ENCODE measurements around the gene ATOSB. TPM values are rescaled to one million over a fixed set of nuclear protein-coding genes. Genes with fewer than 3 reads are reported as not detected.

Gene ATOSB
- total and polyA plus RNA-seq, 2 of the 8 experiments (the other 6 are each of a cell fraction or from before 2014, with no cell fraction given): 6.9 to 10.4 TPM

DNA sequence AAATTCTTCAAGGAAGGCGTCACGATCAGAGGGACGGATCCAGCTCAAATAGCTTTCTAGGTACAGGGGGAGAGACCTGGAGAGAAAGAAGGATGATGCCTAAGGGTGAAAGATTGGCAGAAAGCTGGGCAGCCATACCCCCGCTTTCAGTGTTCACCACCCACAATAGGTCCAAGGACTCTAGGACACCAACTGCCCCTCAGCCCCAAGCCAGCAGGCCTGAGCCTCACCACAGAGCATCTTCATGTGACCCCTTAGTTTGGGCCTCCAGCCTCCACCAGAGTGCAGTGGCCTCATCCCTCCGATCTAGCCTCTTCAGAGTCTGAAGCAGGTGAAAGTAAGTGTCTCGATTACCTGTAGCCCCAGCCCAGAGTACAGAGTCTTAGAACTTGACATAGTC, 41.5 kb downstream of the ATOSB start (continued):
- TF ChIP-seq, protein P1, sequence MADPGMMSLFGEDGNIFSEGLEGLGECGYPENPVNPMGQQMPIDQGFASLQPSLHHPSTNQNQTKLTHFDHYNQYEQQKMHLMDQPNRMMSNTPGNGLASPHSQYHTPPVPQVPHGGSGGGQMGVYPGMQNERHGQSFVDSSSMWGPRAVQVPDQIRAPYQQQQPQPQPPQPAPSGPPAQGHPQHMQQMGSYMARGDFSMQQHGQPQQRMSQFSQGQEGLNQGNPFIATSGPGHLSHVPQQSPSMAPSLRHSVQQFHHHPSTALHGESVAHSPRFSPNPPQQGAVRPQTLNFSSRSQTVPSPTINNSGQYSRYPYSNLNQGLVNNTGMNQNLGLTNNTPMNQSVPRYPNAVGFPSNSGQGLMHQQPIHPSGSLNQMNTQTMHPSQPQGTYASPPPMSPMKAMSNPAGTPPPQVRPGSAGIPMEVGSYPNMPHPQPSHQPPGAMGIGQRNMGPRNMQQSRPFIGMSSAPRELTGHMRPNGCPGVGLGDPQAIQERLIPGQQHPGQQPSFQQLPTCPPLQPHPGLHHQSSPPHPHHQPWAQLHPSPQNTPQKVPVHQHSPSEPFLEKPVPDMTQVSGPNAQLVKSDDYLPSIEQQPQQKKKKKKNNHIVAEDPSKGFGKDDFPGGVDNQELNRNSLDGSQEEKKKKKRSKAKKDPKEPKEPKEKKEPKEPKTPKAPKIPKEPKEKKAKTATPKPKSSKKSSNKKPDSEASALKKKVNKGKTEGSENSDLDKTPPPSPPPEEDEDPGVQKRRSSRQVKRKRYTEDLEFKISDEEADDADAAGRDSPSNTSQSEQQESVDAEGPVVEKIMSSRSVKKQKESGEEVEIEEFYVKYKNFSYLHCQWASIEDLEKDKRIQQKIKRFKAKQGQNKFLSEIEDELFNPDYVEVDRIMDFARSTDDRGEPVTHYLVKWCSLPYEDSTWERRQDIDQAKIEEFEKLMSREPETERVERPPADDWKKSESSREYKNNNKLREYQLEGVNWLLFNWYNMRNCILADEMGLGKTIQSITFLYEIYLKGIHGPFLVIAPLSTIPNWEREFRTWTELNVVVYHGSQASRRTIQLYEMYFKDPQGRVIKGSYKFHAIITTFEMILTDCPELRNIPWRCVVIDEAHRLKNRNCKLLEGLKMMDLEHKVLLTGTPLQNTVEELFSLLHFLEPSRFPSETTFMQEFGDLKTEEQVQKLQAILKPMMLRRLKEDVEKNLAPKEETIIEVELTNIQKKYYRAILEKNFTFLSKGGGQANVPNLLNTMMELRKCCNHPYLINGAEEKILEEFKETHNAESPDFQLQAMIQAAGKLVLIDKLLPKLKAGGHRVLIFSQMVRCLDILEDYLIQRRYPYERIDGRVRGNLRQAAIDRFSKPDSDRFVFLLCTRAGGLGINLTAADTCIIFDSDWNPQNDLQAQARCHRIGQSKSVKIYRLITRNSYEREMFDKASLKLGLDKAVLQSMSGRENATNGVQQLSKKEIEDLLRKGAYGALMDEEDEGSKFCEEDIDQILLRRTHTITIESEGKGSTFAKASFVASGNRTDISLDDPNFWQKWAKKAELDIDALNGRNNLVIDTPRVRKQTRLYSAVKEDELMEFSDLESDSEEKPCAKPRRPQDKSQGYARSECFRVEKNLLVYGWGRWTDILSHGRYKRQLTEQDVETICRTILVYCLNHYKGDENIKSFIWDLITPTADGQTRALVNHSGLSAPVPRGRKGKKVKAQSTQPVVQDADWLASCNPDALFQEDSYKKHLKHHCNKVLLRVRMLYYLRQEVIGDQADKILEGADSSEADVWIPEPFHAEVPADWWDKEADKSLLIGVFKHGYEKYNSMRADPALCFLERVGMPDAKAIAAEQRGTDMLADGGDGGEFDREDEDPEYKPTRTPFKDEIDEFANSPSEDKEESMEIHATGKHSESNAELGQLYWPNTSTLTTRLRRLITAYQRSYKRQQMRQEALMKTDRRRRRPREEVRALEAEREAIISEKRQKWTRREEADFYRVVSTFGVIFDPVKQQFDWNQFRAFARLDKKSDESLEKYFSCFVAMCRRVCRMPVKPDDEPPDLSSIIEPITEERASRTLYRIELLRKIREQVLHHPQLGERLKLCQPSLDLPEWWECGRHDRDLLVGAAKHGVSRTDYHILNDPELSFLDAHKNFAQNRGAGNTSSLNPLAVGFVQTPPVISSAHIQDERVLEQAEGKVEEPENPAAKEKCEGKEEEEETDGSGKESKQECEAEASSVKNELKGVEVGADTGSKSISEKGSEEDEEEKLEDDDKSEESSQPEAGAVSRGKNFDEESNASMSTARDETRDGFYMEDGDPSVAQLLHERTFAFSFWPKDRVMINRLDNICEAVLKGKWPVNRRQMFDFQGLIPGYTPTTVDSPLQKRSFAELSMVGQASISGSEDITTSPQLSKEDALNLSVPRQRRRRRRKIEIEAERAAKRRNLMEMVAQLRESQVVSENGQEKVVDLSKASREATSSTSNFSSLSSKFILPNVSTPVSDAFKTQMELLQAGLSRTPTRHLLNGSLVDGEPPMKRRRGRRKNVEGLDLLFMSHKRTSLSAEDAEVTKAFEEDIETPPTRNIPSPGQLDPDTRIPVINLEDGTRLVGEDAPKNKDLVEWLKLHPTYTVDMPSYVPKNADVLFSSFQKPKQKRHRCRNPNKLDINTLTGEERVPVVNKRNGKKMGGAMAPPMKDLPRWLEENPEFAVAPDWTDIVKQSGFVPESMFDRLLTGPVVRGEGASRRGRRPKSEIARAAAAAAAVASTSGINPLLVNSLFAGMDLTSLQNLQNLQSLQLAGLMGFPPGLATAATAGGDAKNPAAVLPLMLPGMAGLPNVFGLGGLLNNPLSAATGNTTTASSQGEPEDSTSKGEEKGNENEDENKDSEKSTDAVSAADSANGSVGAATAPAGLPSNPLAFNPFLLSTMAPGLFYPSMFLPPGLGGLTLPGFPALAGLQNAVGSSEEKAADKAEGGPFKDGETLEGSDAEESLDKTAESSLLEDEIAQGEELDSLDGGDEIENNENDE (IDR thresholded peaks at IDR 0.05; ENCODE audit: insufficient replicate concordance, low read length): no peak
- no peak for TF ChIP-seq TEAD4 (IDR thresholded peaks at IDR 0.05; ENCODE audit: low read depth, low read length)
- TF ChIP-seq KDM5A (IDR thresholded peaks at IDR 0.05; ENCODE audit: low read length): no peak
- no peak for TF ChIP-seq EP300 (IDR thresholded peaks at IDR 0.05; ENCODE audit: borderline replicate concordance in 1 of 2, low read depth in 2 of 2, low read length in 2 of 2)
- TF ChIP-seq, protein P2, sequence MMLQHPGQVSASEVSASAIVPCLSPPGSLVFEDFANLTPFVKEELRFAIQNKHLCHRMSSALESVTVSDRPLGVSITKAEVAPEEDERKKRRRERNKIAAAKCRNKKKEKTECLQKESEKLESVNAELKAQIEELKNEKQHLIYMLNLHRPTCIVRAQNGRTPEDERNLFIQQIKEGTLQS (IDR thresholded peaks at IDR 0.05; ENCODE audit: insufficient read depth, low read depth, low read length): no peak
- no peak for TF ChIP-seq BACH1 (IDR thresholded peaks at IDR 0.05; ENCODE audit: low read length)
- no peak for TF ChIP-seq POU5F1 (IDR thresholded peaks at IDR 0.05; ENCODE audit: low read depth, low read length)
- no peak for TF ChIP-seq SIX5 (IDR thresholded peaks at IDR 0.05; ENCODE audit: low read depth, low read length)
- no peak for TF ChIP-seq CTCF (IDR thresholded peaks at IDR 0.05; ENCODE audit: control extremely low read depth in 1 of 3, insufficient read depth in 1 of 3, low read depth in 1 of 3, low read length in 3 of 3)

Data from H1 (cell line).